Mucosa of rectum (tissue), 2 donors: Measurements from ENCODE around the gene MGAT2.

ENCODE experiments used
- H3K27ac ChIP-seq, 2 donors: one replicate each; pipeline ENCODE4 v1.7.0; 2013; ENCODE audit warnings: inconsistent platforms in 2 of 2, low read depth in 2 of 2, low read length in 2 of 2
- H3K27me3 ChIP-seq, 2 donors: one replicate each; pipeline ENCODE4 v1.7.0; 2013; ENCODE audit warnings: low read length in 2 of 2; ENCODE audit not compliant: control insufficient read depth in 2 of 2, insufficient read depth in 2 of 2
- H3K36me3 ChIP-seq, 2 donors: one replicate each; pipeline ENCODE4 v1.7.0; 2013; ENCODE audit warnings: low read length in 2 of 2; ENCODE audit not compliant: control insufficient read depth in 2 of 2, insufficient read depth in 2 of 2
- H3K4me1 ChIP-seq, 2 donors: one replicate each; pipeline ENCODE4 v1.7.0; 2013; ENCODE audit warnings: low read length in 2 of 2, mild to moderate bottlenecking in 1 of 2; ENCODE audit not compliant: control insufficient read depth in 2 of 2, insufficient read depth in 2 of 2
- H3K4me3 ChIP-seq, 2 donors: one replicate each; pipeline ENCODE4 v1.7.0; 2013; ENCODE audit warnings: low read length in 2 of 2
- H3K9ac ChIP-seq, 2 donors: one replicate each; pipeline ENCODE4 v1.7.0; 2013; ENCODE audit warnings: low read length in 2 of 2, low read depth in 1 of 2, mild to moderate bottlenecking in 1 of 2
- H3K9me3 ChIP-seq, 2 donors: one replicate each; pipeline ENCODE4 v1.7.0; 2013; ENCODE audit warnings: low read length in 2 of 2; ENCODE audit not compliant: control insufficient read depth in 2 of 2
- donor health status: healthy.
- donor health status: Normal muscosa, but diverticular disease.

The MGAT2 gene

GRCh38 chr14:49623941-49624839, 3.6 kb downstream of the MGAT2 start:
- H3K9me3 ChIP-seq = no peaks in the 10 kb centered on the region
- peaks cover 32% of the 10 kb centered on the region in 2 donors for H3K4me1 ChIP-seq
- H3K4me3 ChIP-seq = peak overlapping the region in 1 of 2 donors; percentile 42
- H3K27me3 ChIP-seq = no peaks in the 10 kb centered on the region
- H3K27ac ChIP-seq = no peak overlapping the region
- H3K9ac ChIP-seq = no peak overlapping the region
- H3K36me3 ChIP-seq = peaks cover 0 to 5% of the 10 kb centered on the region in 2 donors

GRCh38 chr14:49633640-49634546, 13.3 kb downstream of the MGAT2 start:
- Histone ChIP-seq H3K27me3 (no peaks in the 10 kb centered on the region), H3K36me3 (peaks cover 0 to under 1% of the 10 kb centered on the region in 2 donors), H3K9me3 (no peaks in the 10 kb centered on the region), H3K4me3 (peak overlapping the region; percentile 80 to 96), H3K27ac (peak overlapping the region; percentile 98 to 99), H3K4me1 (peaks cover 6 to 7% of the 10 kb centered on the region in 2 donors), H3K9ac (peak overlapping the region; percentile 92 to 95)

- Histone ChIP-seq H3K27ac (peak within 1 kb of the TSS; percentile 98 to 99), H3K4me1 (peaks cover 6 to 7% of the 10 kb centered on the region in 2 donors), H3K9me3 (no peaks in the 10 kb centered on the region), H3K27me3 (no peaks in the 10 kb centered on the region), H3K4me3 (peak within 1 kb of the TSS; percentile 80 to 96), H3K9ac (peak within 1 kb of the TSS; percentile 92 to 95), H3K36me3 (peaks cover 0 to 3% of the 10 kb centered on the region in 2 donors)
These were observed 14.1 kb downstream of the MGAT2 start, which contains the start of gene DNAAF2 for GRCh38 chr14:49634547-49635334. Gene DNAAF2, minus strand, starts transcription at chr14:49635244. Its CDS starts 95 bp downstream, at chr14:49635149.

- Histone ChIP-seq H3K9me3 (no peaks in the 10 kb centered on the region), H3K36me3 (peaks cover 0 to 3% of the 10 kb centered on the region in 2 donors), H3K27ac (no peak overlapping the region), H3K27me3 (no peaks in the 10 kb centered on the region), H3K4me3 (no peak overlapping the region), H3K4me1 (peaks cover 15 to 20% of the 10 kb centered on the region in 2 donors), H3K9ac (no peak overlapping the region)
These were observed 16.3 kb downstream of the MGAT2 start for GRCh38 chr14:49636866-49637265.

GRCh38 chr14:49637534-49638078, 17.0 kb downstream of the MGAT2 start:
- Histone ChIP-seq H3K36me3 (peaks cover 0 to 3% of the 10 kb centered on the region in 2 donors), H3K9me3 (no peaks in the 10 kb centered on the region), H3K9ac (no peak overlapping the region), H3K27ac (no peak overlapping the region), H3K27me3 (no peaks in the 10 kb centered on the region), H3K4me1 (peaks cover 13 to 28% of the 10 kb centered on the region in 2 donors), H3K4me3 (no peak overlapping the region)

GRCh38 chr14:49640540-49641417, 20.2 kb downstream of the MGAT2 start:
- peaks cover 0 to 3% of the 10 kb centered on the region in 2 donors for H3K36me3 ChIP-seq

GRCh38 chr14:49641697-49642129, 21.1 kb downstream of the MGAT2 start:
- Histone ChIP-seq H3K36me3 (peaks cover under 1 to 3% of the 10 kb centered on the region in 2 donors), H3K9ac (peak overlapping the region in 1 of 2 donors; percentile 64), H3K4me1 (peaks cover 13 to 24% of the 10 kb centered on the region in 2 donors), H3K27me3 (no peaks in the 10 kb centered on the region), H3K27ac (peak overlapping the region; percentile 46 to 89), H3K9me3 (no peaks in the 10 kb centered on the region), H3K4me3 (peak overlapping the region; percentile 20 to 52)

More at GRCh38 chr14:49640540-49641417, 20.2 kb downstream of the MGAT2 start:
- Histone ChIP-seq H3K27ac (peak overlapping the region; percentile 46 to 89), H3K9ac (peak overlapping the region in 1 of 2 donors; percentile 44), H3K4me3 (no peak overlapping the region), H3K4me1 (peaks cover 13 to 30% of the 10 kb centered on the region in 2 donors), H3K9me3 (no peaks in the 10 kb centered on the region), H3K27me3 (no peaks in the 10 kb centered on the region)

- Histone ChIP-seq H3K36me3 (peaks cover 2 to 3% of the 10 kb centered on the region in 2 donors), H3K27me3 (no peaks in the 10 kb centered on the region), H3K4me3 (peak overlapping the region; percentile 20 to 52), H3K27ac (peak overlapping the region; percentile 46 to 89), H3K4me1 (peaks cover 13 to 24% of the 10 kb centered on the region in 2 donors), H3K9ac (peak overlapping the region in 1 of 2 donors; percentile 64), H3K9me3 (no peaks in the 10 kb centered on the region)
These were observed 21.6 kb downstream of the MGAT2 start for GRCh38 chr14:49642163-49642562.
